Measurements from ENCODE around the gene PDCD6IP.

Gene PDCD6IP

DNA sequence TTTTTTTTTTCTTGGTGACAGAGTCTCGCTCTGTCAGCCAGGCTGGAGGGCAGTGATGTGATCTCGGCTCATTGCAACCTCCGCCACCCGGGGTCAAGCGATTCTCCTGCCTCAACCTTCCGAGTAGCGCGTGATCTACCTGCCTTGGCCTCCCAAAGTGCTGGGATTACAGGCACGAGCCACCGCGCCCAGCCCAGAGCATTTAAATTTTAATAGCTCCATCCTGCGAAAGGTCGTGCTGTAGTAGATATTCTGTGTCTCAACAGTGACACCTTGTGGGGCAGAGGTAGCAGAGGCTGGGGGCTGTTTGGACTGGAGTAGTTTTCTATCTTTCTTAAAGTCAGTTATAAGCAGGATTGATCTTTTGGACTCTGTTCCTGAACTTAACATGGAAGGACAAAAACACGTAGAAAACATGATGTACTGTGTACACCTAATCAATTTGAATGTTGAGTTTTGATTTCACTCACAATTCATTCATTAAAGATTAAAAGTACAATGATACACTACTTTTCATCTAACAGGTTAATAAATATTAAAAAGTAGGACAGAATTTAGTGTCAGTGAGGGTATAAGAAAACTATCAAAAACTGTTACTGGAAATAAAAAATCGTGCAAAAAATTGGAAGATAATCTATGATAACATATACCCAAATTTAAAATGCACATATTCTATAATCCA, 11.0 kb upstream of the PDCD6IP start:
- Histone ChIP-seq H3K36me3 (ENCODE audit: insufficient read depth, low read length) (no peaks in the 10 kb centered on the region), H3K9me3 (ENCODE audit: control insufficient read depth, insufficient read depth, low read length) (no peaks in the 10 kb centered on the region), H3K4me1 (ENCODE audit: insufficient read depth, low read length) (peaks cover 16% of the 10 kb centered on the region), H3K9ac (ENCODE audit: low read depth, low read length) (peak overlapping the region; percentile 22)

DNA sequence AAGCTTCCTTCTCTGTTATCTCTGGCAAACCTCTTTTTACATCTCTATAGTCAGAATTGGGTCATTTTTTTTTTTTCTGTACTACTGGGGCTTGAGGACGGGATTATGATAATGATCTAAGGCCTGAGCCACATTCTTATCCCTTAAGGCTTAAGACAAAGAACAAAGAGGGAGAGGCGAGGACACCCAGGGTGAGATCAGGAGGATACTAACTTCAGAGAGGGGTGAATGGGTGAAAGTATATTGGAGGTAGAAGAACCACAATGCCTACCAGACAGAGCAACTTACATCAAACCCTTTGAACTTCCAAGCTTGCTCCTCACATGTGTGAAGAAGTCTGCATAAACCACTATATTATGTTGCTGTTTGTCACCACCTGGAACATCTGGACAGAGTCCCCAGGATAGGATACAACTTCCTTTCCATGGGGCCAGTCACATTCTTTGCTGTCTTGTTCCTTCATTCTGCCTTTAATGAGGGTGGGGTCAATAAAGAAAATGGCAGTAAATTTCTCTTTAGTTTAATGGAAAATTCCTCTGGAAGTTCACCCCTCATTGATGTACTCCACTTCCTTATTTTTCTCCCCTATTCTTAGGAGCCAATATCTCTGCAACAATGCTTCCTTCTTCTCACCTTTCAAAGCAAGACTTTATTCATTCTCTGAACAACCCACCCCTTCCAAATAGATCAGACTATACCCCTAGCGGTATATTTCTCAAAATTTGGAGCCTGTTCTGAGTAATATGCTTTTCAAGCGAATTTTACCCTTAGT, 9.1 kb upstream of the PDCD6IP start:
- Histone ChIP-seq H3K9me3 (ENCODE audit: control insufficient read depth, insufficient read depth, low read length) (no peaks in the 10 kb centered on the region), H3K9ac (ENCODE audit: low read depth, low read length) (no peak overlapping the region), H3K36me3 (ENCODE audit: insufficient read depth, low read length) (no peaks in the 10 kb centered on the region), H3K4me1 (ENCODE audit: insufficient read depth, low read length) (peaks cover 16% of the 10 kb centered on the region)

- H3K36me3 ChIP-seq (ENCODE audit: insufficient read depth, low read length), result no peaks in the 10 kb centered on the region
- H3K9me3 ChIP-seq (ENCODE audit: control insufficient read depth, insufficient read depth, low read length), result no peaks in the 10 kb centered on the region
- H3K9ac ChIP-seq (ENCODE audit: low read depth, low read length), result no peak overlapping the region
- H3K4me1 ChIP-seq (ENCODE audit: insufficient read depth, low read length), result peaks cover 19% of the 10 kb centered on the region
Measured at GRCh38 chr3:33790091-33790490, 8.3 kb upstream of the PDCD6IP start.

DNA sequence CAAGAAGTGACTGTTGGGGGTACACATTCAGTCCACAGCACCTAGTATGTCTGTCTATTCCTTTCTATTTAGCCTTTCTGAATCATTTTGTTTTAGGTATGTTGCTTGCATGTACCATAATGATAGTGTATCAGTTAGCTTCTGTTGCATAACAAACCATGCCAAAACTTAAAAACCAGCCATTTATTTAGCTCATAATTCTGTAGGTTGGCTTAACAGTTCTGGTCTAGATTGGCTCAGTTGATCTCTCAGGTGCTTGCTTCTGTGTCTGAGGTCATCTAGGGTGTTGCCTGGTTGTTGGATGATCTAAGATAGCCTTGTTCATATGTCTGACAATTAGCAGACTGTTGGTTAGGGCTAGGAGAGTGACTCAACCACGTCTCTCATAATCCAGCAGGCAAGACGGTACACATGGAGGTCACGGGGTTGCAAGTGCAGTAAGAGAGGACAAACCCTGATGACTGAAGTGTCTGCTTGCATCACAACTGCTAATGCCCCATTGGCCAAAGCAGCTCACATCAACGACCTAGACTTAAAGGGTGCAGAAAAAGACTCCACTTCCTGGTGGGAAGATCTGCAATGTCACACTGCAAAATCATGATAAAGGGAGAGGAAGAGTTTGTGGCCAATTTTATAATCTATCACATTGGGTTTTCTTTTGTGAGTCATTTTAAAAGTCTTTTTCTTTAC, 6.8 kb upstream of the PDCD6IP start:
- H3K9me3 ChIP-seq (ENCODE audit: control insufficient read depth, insufficient read depth, low read length), result no peaks in the 10 kb centered on the region
- H3K9ac ChIP-seq (ENCODE audit: low read depth, low read length), result no peak overlapping the region
- peaks cover 18% of the 10 kb centered on the region for H3K4me1 ChIP-seq (ENCODE audit: insufficient read depth, low read length)
- no peaks in the 10 kb centered on the region for H3K36me3 ChIP-seq (ENCODE audit: insufficient read depth, low read length)

DNA sequence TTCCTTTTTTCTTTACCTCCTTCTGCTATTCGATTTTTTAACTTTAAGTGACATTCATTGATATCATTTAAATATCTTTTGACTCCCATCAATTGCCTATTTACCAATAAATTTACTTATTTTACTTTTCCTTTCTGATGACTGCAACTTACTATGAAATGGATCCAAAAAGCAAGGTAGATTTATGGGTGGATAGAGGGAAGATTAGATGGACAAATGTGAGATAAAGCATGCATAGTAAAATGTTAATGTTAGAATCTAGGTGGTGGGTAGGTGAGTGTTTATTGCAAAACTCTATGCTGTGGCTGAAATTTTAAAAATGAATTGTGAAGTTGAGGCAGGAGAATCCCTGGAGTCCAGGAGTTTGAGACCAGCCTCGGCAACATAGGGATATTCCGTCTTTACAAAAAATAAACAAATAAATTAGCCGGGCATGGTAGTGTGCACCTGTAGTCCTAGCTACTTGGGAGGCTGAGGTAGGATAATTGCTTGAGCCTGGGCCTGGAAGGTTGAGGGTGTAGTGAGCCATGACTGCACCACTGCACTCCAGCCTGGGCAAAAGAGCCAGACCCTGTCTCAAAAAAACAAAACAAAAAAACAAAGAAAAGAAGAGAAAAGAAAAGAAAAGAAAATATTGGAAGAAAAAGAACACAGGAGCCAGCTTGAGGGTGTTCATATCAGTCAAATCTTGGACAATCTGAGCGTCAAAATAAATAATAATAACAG, 6.1 kb upstream of the PDCD6IP start:
- no peaks in the 10 kb centered on the region for H3K9me3 ChIP-seq (ENCODE audit: control insufficient read depth, insufficient read depth, low read length)

GRCh38 chr3:33795131-33795530, 3.3 kb upstream of the PDCD6IP start:
- H3K36me3 ChIP-seq (ENCODE audit: insufficient read depth, low read length), result no peaks in the 10 kb centered on the region
- no peaks in the 10 kb centered on the region for H3K9me3 ChIP-seq (ENCODE audit: control insufficient read depth, insufficient read depth, low read length)
- H3K9ac ChIP-seq (ENCODE audit: low read depth, low read length), result no peak overlapping the region
- peaks cover 4% of the 10 kb centered on the region; the same call in 1 of the 2 replicates for H3K4me1 ChIP-seq (ENCODE audit: insufficient read depth, low read length)

More for the DNA sequence above, 6.1 kb upstream of the PDCD6IP start:
- Histone ChIP-seq H3K9ac (ENCODE audit: low read depth, low read length) (no peak overlapping the region), H3K36me3 (ENCODE audit: insufficient read depth, low read length) (no peaks in the 10 kb centered on the region), H3K4me1 (ENCODE audit: insufficient read depth, low read length) (peaks cover 13% of the 10 kb centered on the region; the same call in 1 of the 2 replicates)

DNA sequence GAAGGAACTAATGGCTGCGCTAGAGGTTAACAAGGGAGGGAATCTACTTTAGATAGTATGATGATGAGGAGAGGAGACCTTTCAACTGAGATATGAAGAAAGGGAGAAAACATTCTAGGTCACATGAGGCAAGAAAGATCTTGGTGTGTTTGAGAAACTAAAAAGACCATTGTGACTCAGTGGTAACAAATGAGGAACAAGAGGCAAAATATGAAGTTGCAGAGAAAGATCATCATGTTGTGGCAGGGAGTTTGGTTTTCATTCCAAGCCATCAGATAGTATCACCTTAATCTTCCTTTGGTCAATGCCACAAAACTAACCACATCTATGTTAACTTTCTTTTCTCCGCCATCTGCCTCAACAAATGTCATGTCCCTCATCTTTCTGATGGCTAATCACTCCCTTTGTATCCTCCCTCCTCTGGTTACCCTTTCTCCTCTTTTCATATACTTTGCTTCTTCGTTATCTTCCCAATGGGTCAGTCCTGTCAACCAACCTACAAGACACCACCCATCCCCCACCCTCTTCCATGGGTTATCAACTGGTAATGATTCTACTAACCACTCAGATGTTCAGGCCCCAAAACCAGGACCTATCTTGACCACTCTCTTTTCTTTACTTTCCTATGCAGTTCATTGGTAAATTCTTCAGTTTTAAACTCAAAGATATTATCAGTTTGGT, 2.4 kb upstream of the PDCD6IP start:
- no peaks in the 10 kb centered on the region for H3K36me3 ChIP-seq (ENCODE audit: insufficient read depth, low read length)
- peaks cover 4% of the 10 kb centered on the region; the same call in 1 of the 2 replicates for H3K4me1 ChIP-seq (ENCODE audit: insufficient read depth, low read length)
- no peak overlapping the region for H3K9ac ChIP-seq (ENCODE audit: low read depth, low read length)
- no peaks in the 10 kb centered on the region for H3K9me3 ChIP-seq (ENCODE audit: control insufficient read depth, insufficient read depth, low read length)

GRCh38 chr3:33798113-33798417, 365 bp upstream of the PDCD6IP start:
- no peaks in the 10 kb centered on the region; the same call in 1 of the 2 replicates for H3K36me3 ChIP-seq (ENCODE audit: insufficient read depth, low read length)
- peaks cover 4% of the 10 kb centered on the region; the same call in 1 of the 2 replicates for H3K4me1 ChIP-seq (ENCODE audit: insufficient read depth, low read length)
- H3K9ac ChIP-seq (ENCODE audit: low read depth, low read length), result peak overlapping the region; percentile 76
- no peaks in the 10 kb centered on the region; the same call in 1 of the 2 replicates for H3K9me3 ChIP-seq (ENCODE audit: control insufficient read depth, insufficient read depth, low read length)

DNA sequence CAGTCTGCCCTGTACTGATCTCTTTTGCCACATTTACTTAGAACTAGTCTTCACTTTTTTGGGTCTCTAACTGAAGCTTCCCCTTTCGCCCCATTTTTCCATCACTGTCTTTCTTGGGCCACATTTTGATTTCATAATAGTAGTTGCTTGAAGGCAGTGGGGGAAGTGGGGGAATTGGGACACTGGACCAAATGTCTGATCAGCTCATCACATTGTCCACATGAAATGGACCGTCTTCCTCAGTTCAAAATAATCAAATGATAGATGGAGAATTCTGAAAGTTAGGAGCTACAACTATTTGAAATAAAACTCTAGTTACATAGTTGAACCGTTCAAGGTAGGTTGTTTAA, 747 bp downstream of the PDCD6IP start:
- Histone ChIP-seq H3K9me3 (ENCODE audit: control insufficient read depth, insufficient read depth, low read length) (peaks cover 4% of the 10 kb centered on the region), H3K36me3 (ENCODE audit: insufficient read depth, low read length) (no peaks in the 10 kb centered on the region; the same call in 1 of the 2 replicates), H3K9ac (ENCODE audit: low read depth, low read length) (peak overlapping the region; percentile 76), H3K4me1 (ENCODE audit: insufficient read depth, low read length) (peaks cover 4% of the 10 kb centered on the region; the same call in 1 of the 2 replicates)

GRCh38 chr3:33803252-33803651, 4.8 kb downstream of the PDCD6IP start:
- Histone ChIP-seq H3K4me1 (ENCODE audit: insufficient read depth, low read length) (0 out of 2 replicates have a peak, but pooled peaks cover 6% of the 10 kb centered on the region), H3K36me3 (ENCODE audit: insufficient read depth, low read length) (no peaks in the 10 kb centered on the region; the same call in 1 of the 2 replicates), H3K9me3 (ENCODE audit: control insufficient read depth, insufficient read depth, low read length) (peaks cover 4% of the 10 kb centered on the region), H3K9ac (ENCODE audit: low read depth, low read length) (no peak overlapping the region)

DNA sequence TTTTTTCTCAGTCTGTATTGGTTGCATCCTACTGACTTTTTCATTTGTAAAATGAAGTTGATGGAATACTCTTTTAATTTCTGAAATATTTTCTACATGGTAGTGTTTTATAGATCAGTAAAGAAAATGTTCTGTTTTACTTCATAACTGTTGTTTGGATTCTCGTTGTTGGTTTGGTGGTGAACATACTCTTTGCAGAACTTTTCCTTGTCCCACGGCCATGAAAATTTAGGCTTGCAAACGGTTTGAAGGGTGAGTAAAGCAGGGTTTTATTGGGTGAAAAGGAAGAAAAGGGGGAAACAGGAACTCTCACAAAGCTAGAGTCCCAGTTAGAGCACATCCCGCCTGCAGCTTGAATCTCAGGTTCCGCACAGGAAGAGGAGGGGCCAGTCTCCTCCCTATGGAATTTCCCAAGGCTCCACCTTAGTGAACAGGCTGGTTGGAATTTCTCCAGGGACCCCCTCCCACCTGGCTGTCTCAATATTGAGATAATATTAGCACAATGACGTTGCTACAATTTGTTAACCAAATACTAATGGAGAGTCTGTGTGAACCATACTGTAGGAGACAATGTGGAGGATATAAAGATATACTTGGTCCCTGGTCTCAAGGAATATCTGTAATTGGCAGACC, 5.6 kb downstream of the PDCD6IP start:
- Histone ChIP-seq H3K4me1 (ENCODE audit: insufficient read depth, low read length) (0 out of 2 replicates have a peak, but pooled peaks cover 6% of the 10 kb centered on the region), H3K9ac (ENCODE audit: low read depth, low read length) (no peak overlapping the region), H3K36me3 (ENCODE audit: insufficient read depth, low read length) (no peaks in the 10 kb centered on the region; the same call in 1 of the 2 replicates), H3K9me3 (ENCODE audit: control insufficient read depth, insufficient read depth, low read length) (peaks cover 4% of the 10 kb centered on the region)

GRCh38 chr3:33807191-33807590, 8.8 kb downstream of the PDCD6IP start:
- 0 out of 2 replicates have a peak, but pooled peaks cover 6% of the 10 kb centered on the region for H3K4me1 ChIP-seq (ENCODE audit: insufficient read depth, low read length)
- H3K9ac ChIP-seq (ENCODE audit: low read depth, low read length), result no peak overlapping the region
- peaks cover 4% of the 10 kb centered on the region for H3K9me3 ChIP-seq (ENCODE audit: control insufficient read depth, insufficient read depth, low read length)
- H3K36me3 ChIP-seq (ENCODE audit: insufficient read depth, low read length), result no peaks in the 10 kb centered on the region; the same call in 1 of the 2 replicates

- H3K36me3 ChIP-seq (ENCODE audit: insufficient read depth, low read length), result no peaks in the 10 kb centered on the region
Measured at GRCh38 chr3:33808559-33808958, 10.1 kb downstream of the PDCD6IP start.

More at GRCh38 chr3:33808559-33808958, 10.1 kb downstream of the PDCD6IP start:
- Histone ChIP-seq H3K9me3 (ENCODE audit: control insufficient read depth, insufficient read depth, low read length) (peaks cover under 1% of the 10 kb centered on the region; the same call in 1 of the 2 replicates), H3K9ac (ENCODE audit: low read depth, low read length) (no peak overlapping the region), H3K4me1 (ENCODE audit: insufficient read depth, low read length) (0 out of 2 replicates have a peak, but pooled peaks cover 6% of the 10 kb centered on the region)

All from ES-I3 (cell line).